Dedifferentiated amniotic fluid mesenchymal stem cell (primary cell): ENCODE results near the gene NBAS.

Source experiments
- DNase-seq: peaks from one replicate; pipeline ENCODE4 v3.0.0-alpha.2; 2016; ENCODE audit errors: extremely low spot score

Gene NBAS

DNA sequence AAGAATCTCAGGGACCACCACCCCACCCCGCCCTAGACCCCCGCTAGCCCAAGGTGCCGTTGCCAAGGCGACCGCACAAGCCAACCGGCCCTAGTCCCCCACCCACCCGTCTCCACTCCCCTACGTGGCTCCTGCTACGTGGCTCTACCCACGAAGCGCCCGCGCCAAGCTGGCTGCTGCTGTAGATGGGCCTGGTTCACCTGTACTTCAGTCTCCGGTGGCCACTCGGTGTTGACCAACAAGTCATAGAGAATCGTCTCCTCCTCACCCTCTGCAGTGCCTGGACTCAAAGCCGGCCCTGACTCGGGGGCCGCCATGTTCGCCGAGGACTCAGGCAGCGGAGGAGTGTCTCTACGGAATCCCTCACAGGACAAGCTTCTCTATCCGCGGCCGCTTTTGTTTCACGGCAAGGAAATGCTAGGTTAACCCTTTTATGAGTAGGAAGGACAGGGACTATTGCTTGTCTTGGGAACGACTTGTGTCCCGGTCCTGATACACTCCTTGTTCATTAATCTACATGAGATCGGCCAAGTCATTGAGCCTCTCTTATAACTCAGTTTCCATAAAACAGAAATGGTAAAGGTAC lies at the start of gene NBAS:
NBAS (minus strand) TSS at position 347 of the 586 bp plus-strand sequence; CDS start at position 317, 30 bp downstream.
- DNase-seq = peak; percentile 89

- DNase-seq = no peak
These were observed 49.4 kb upstream of the NBAS start for GRCh38 chr2:15610430-15610952.

GRCh38 chr2:15609341-15610042 lies 48.4 kb upstream of the NBAS start:
- DNase-seq = no peak

- no peak for DNase-seq
These were observed 47.2 kb upstream of the NBAS start for GRCh38 chr2:15608392-15608761.

- no peak for DNase-seq
These were observed 46.7 kb upstream of the NBAS start for GRCh38 chr2:15607709-15608391.

DNA sequence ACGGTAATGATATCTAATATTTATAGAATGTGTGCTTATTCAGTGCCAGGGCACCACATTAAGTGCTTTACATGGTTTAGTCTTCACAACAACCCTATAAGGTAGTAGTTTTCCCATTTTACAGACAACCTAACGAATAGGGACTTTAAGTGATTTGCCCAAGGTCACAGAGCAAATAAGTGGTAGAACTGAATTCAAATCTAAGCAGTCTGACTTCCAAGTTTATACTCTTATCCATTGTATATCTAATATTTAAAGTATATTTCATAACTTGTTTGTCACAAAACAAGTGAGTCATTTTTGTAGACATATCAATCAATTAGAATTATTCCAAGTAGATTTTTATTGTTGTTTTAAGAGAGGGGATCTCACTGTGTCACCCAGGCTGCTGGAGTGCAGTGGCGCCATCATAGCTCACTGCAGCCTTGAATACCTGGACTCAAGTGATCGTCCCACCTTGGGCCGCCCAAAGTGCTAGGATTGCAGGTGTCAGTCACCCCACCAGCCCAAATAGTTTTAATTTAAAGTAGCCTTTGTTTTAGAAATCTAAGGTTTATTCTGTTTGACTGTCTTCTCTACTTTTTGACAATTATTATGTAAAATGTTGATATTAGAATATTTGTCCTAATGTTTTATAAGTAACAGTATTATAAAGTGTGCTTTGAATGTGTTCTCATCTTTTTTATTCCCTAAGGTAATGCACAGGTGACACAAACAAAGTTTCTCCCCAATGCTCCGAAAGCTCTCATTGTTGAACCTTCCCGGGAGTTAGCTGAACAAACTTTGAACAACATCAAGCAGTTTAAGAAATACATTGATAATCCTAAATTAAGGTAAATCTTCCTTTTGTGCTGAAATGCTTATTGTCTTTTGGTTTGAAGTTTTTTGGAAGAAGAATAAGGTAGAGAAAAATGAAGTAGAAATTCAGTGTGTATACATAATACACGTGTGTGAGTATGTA lies 45.6 kb upstream of the NBAS start:
- DNase-seq = no peak

DNA sequence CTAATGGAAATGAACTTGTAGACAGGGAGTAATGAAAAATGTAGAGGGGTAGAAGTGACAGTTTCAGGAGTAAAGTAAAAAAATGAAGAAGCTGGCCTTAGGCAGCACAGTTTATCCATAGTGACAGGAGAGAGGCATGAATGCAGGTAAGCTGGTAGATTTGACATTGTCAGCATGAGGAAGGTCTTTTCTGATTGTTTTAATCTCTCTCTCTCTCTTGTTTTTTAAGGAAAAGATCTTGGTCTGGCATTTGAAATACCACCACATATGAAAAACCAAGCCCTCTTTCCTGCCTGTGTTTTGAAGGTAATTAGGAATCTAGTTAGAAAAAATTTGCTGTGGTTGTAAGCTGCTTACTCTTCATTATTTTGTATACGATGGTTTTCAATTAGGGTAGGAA lies 44.6 kb upstream of the NBAS start:
- no peak for DNase-seq

DNA sequence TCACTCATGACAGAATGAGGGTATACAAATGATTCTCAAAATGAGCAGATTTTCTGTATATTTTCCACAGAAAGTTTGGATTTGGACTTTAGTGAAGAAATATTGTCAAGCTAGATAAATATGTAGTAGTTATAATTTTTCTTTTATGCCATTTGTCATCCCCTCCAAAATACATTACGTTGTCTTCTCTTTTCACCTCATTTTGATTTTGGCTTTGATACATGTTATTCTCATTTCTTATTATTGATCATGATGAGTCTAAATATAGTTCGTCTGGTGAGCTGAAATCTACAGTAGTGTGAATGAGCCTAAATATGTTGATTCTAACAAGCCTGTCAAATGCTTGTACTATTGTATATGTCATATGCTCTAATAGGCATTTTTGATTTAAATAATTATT lies 42.8 kb upstream of the NBAS start:
- DNase-seq = no peak

DNA sequence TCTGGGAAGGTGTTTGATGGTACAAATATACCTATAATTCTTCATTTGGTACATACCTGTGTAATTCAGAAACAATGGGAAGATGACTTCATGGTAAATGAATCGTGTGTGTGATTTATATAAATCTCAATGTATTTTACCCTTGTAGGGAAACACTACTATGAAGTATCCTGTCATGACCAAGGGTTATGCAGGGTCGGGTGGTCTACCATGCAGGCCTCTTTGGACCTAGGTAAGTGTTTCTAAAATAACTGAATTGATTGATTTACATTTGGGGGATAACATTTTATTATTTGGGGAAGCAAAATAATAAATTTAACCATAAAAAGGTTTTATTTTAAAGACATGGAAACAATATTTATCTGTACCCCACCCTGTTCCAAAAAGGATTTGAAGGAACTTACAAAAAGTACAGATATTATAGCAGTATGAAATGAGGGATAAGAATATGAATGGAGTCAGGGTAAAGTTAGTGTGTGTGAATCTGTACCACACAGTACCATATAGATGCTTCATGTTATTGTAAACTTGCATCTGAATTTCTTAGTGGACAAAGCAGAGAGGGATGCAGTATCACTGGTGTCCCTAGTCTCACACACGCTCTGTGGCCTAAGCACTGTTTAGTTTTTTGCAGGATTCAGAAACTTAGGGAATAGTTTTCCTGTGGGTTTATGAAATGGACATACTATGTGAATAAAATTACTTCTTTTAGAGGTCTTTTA lies 42.1 kb upstream of the NBAS start:
- no peak for DNase-seq

GRCh38 chr2:15602393-15602792 lies 41.3 kb upstream of the NBAS start:
- no peak for DNase-seq

- DNase-seq = no peak
These were observed 40.5 kb upstream of the NBAS start for GRCh38 chr2:15601681-15602080.

GRCh38 chr2:15599994-15600393 lies 38.9 kb upstream of the NBAS start:
- DNase-seq = no peak

GRCh38 chr2:15596968-15597367 lies 35.8 kb upstream of the NBAS start:
- no peak for DNase-seq

DNA sequence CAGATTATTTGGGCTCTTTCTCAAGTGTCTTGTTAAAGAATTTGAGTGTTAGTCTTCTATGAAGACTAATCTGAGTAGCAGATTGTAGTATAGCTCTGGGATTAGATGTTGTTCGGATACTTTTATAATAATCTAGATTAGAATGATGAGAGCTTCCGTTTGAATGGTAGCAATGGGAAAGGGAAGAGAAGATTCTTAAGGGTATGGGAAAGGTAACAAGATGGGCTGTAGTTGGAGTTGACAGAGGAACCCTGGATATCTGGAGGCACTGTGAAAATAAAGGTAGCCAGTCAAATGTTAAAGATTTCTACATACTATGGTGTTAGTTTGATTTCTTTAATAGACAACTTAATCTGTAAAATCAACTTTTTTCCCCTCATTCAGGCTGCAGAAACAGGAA lies 35.2 kb upstream of the NBAS start:
- no peak for DNase-seq

GRCh38 chr2:15595936-15596335 lies 34.8 kb upstream of the NBAS start:
- no peak for DNase-seq

GRCh38 chr2:15595342-15595905 lies 34.3 kb upstream of the NBAS start:
- no peak for DNase-seq

DNA sequence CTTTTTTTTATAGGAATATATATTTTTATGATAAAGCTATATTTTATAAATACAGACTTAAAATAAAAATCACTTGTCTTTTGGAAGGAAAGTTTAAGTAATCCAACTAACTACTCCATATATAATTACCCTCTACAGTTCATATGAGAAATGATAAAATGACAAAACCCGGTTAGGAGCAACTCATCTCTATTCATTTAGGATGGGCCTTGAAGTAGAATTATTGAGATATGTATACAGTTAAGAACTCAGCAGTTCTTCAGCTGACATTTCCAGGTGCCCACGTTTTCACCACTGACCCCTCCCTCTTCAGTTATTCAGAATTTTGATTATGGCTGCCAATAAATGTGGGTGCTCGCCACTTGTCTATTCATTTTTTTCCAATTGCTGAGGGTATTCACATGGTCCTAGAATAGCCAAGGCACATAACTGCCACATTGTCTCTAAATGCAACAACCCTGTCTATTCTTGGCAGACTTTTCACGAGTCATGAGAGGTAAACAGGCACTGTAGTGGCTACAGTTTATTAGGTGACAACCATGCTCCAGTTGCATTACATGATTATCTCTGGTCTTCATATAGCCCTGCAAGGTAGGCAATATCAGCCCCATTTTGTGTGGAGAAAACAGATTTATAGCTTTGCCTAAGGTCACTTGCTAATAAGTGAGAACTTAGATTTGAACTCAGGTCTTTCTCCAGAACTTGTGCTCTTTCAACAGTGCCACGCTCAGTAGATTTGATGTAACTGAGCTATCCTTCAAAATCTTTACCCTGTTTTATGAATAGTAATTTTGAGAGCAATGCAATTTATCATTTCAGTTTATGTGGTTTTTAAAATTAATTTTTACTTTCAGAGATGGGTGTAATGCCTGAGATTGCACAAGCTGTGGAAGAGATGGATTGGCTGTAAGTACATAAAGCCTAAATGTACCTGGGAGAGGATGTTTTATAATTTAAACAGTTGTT lies 33.4 kb upstream of the NBAS start:
- DNase-seq = no peak

DNA sequence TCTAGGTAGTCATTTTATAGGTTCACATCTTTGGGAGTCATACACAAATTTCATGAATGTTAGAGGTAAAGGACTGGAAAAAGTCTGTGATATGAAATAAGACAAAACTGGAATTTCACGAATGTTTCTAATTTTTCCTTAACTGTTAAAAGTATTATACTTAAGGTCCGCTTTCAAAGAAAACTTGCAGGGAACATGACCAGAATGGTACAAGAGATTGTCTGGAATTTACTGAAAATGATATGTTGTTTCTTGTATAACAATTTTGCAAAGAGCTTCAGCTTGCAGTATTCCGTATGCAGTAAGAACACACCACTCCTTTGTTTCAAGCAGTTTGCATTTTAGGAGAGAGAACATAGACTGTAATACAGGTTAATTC lies 32.2 kb upstream of the NBAS start:
- DNase-seq = no peak

DNA sequence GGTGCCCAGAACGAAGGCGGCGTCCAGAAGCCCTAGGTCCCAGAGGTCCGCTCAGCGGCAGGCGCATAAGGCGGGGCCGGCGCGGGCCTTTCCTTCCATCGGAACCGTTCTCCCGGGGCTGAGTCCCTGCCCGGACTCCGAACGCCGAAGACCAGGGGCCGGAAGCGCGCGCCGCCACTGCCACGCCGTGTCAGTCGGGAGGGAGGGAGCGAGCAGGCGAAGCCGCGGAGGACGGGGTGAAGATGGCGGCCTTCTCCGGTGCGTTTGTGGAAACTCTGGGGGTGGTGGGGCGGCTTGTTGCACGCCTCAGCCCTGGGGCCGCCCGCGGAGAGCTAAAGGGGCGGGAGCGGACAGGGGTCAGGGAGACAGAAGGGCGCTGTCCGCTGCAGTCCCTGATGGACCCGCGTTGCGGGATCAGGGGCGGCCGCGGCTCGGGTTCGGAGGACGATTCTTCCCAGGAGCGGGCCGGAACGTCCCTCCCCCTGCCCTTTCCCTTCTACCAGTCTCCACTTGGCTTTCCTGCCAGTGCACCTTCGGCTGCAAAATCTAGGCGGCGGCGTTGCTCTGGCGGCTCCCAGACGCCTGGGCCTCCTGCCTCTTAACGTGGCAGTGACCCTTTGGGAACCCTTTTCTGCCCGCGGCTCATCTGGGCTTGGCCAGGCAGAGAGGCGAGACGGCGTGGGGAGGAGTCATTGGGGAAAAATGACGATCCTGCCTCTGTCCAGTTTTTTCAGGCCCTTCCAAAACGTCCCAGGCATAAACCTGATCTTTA lies 30.7 kb upstream of the NBAS start, which contains the start of gene DDX1:
DDX1 (plus strand) TSS at position 177 of the 772 bp plus-strand sequence; CDS start at position 243, 66 bp downstream.
- peak; percentile 79 for DNase-seq
